Measurements from ENCODE around the gene TIMM23B.
"Not testable (repeated sequence)": the region's sequence is repeated elsewhere in the genome, so short reads cannot be mapped to it uniquely, and the experiment has no call there.

The TIMM23B gene

DNA sequence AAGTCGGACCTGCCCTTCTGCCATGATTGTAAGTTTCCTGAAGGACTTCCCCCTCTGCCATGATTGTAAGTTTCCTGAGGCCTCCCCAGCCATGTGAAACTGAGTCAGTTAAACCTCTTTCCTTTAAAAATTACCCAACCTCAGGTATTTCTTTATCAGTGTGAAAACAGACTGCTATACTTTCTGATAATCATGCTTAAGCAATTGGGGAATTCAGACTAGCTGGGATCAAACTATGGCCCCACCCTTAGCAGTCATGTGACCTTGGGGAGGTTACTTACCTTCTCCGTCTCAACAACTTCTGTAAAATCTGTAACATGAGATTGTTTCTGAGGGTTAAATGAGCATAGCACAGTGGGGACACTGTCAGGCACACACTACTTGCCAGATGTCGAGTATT is 45.4 kb downstream of the TIMM23B start:
- DNase-seq, result not testable (repeated sequence)

DNA sequence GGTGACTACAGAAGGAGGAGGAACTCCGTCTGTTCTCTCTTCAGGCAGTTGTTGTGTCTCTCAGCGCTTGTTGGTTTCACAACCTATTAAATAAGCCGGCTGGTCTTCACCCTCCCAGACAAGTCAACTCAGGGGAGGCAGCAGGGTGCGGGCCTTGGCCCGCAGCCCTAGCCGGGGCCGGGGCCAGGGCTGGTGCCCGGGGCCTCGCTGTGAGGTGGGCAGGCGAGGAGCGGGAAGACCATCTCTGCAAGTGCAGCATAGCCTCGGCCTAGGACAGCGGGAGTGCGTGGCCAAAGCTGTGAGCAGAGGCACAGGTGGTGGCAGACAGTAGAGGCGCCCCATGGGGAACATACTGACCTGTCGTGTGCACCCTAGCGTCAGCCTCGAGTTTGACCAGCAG is 46.5 kb downstream of the TIMM23B start, which contains the start of gene AGAP6:
Gene AGAP6 (plus strand): TSS at position 31 of the 400 bp plus-strand sequence. CDS start 310 bp downstream, at position 341.
- not testable (repeated sequence) for DNase-seq

DNA sequence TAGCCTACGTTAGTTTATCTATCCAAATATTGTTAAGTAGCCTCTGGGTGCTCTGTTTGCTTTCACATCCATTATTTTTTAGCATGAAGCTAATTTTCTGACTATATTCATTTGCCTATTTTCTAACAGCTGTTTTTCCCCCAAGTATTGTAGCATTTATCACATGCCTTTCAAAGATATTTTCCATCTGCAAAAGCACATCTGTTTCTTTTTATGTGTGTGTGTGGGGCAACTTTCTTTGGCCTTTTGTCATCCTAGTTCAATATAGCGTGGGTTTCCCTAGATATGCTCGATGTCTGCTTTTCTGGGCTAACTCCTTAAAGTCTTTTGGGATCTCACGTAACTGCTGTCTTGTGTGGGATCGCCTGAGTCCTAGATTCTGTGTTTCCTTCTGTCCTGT is 53.5 kb downstream of the TIMM23B start:
- DNase-seq, result not testable (repeated sequence)

GRCh38 chr10:50014024-50014423 is 72.2 kb downstream of the TIMM23B start:
- not testable (repeated sequence) for DNase-seq

DNA sequence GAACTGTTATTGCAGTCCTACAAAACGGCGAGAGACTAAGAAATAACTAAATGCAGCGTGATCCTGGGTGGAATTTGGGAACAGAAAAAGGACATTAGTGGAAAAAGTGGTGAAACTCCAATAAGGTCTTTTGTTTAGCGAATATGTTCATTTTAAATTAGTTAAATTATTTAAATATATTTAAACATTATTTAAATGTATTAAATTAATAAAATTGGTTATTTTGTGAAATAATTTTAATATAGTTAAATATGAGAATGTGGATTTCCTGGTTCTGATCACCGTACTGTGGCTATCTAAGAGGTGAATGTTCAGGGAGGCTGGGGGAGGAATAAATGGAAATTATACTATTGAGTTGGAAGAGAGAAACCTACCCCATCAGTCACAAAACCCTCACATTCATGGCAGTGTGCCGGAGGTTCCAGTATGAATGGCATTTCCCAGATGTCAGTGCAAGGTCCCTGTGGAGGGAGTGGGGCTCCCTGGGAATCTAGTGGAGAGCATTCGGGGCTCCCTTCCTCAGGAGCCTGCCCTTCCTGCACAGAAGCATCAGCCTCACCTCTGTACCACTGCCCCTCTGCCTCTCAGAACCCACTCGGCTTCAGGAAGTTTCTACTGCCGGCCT is 73.9 kb downstream of the TIMM23B start:
- not testable (repeated sequence) for DNase-seq

DNA sequence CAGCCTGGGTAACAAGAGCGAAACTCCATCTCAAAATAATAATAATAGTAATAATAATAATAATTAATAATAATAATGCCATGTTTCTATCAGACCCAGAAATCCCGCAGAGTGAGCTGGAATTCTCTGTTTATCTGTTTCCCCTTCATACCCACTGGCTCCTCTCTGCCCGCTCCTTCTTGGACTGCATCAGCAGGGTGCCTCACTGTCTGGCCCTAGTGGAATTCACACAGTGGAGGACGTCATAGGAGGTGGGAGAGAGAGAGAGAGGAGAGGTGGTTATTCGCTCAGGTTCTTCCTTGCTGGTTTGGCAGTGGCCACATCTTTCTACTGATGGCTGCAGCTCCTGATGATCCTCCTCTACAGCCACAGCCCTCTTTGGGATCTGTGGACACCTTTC is 75.1 kb downstream of the TIMM23B start:
- DNase-seq, result not testable (repeated sequence)

- DNase-seq, result not testable (repeated sequence)
Measured at GRCh38 chr10:50017646-50018045, 75.8 kb downstream of the TIMM23B start.

- not testable (repeated sequence) for DNase-seq
Measured at GRCh38 chr10:50019279-50019678, 77.4 kb downstream of the TIMM23B start.

DNA sequence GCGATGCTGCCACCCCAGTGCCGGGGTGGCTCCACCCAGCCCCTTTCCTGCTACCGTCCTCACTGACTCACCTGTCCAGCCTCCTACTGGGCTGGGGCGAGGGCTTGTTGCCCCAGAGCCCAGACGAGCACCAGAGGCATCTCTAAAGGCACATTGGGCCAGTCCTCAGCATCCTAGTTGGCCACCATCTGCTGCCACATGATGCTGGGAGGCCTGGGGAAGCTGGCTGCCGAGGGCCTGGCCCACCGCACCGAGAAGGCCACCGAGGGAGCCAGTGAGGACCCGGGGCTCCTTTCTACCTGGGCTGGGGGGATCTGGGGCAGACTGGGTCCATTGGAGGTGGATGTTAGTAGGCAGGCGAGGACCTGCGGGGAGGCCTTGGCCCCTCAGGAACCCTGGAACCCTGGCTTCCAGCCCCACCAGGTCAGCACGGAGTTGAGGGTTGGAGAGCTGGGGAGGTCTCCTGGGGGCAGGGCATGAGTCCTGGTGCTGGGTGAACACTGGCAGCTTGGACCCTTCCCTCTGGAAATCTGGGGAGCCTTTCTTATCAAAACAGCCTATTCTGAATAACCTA is 78.7 kb downstream of the TIMM23B start:
- DNase-seq, result not testable (repeated sequence)

DNA sequence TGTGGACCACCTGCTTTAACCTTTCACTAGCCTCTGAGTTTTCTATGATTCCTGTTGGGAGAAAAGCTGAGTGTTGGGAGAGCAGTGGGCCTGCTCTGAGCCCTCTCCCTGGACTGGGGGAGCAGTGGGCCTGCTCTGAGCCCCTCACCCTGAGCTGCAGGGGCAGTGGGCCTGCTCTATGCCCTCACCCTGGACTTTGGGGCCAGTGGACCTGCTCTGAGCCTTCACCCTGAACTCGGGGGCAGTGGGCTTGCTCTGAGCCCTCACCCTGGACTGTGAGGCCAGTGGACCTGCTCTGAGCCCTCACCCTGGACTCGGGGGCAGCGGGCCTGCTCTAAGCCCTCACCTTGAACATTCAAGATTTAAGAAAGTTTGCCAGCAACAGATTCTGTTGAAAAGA is 79.8 kb downstream of the TIMM23B start:
- DNase-seq, result no peak

Data from DMS79 treated with DMSO at 0.1 percent for 48 hours (cell line).